ENCODE data around the gene THSD4.
"Not testable (repeated sequence)": the region's sequence is repeated elsewhere in the genome, so short reads cannot be mapped to it uniquely, and the experiment has no call there.

THSD4 gene

DNA sequence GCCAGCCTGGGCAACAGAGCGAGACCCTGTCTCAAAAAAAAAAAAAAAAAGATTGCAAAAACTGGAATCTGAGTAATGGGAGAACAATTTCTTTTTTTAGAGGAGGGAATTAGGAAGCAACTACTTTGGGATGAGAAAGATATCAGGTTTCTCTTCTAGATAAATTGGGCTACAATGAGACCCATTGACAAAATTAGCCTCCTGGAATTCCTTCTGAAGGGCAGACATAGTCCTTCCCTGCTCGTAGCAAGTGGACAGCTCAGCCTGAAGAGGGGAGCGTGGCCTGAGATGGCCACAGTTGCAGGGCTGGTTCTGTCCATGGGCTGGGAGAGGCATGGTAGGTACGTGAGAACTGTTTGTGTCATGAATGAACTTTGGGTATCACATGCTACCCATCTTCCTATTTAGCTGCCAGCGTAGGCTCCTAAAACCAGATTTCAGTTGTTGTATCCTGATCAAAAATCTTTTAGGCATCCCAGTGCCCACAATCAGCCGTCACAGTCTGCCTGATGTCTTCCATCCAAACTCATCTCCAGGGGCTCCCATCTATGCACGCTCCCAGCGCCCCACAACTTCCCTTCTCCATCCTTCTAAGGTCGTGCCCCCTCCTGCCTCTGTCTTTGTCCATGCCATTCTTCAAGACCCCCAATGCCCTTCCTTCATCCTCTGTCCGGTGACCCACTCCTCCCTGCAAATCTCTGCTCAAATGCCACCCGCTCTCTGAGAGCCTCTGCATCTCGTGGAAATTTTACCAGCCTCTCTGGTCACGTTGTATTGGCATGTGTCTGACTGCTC lies 603.0 kb downstream of the THSD4 start:
- DNase-seq (ENCODE audit: low read depth) = no peak
- TF ChIP-seq, protein P1, sequence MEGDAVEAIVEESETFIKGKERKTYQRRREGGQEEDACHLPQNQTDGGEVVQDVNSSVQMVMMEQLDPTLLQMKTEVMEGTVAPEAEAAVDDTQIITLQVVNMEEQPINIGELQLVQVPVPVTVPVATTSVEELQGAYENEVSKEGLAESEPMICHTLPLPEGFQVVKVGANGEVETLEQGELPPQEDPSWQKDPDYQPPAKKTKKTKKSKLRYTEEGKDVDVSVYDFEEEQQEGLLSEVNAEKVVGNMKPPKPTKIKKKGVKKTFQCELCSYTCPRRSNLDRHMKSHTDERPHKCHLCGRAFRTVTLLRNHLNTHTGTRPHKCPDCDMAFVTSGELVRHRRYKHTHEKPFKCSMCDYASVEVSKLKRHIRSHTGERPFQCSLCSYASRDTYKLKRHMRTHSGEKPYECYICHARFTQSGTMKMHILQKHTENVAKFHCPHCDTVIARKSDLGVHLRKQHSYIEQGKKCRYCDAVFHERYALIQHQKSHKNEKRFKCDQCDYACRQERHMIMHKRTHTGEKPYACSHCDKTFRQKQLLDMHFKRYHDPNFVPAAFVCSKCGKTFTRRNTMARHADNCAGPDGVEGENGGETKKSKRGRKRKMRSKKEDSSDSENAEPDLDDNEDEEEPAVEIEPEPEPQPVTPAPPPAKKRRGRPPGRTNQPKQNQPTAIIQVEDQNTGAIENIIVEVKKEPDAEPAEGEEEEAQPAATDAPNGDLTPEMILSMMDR (conservative IDR thresholded peaks at IDR 0.05; ENCODE audit: low read depth, low read length) = no peak
- no peak overlapping the region for H3K4me3 ChIP-seq (ENCODE audit: low read length)

DNA sequence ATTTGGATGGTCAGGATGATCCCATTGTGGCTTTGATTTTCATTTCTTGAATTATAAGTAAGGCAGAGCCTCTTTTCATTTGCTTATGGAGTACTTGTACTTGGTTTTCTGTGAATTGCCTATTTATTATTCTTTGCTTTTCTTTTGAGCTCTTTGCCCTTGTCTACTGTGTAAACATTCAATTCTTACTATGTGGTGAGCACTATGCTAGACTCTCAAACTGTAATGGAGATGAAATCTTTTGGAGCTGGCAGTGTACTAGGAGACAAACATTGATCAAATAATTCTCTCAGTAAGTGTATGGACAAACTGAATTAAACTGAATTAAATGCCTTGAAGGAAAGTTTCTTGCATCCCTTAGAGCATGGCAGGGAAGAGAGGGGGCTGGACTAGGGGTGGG lies 608.1 kb downstream of the THSD4 start:
- TF ChIP-seq, protein P1 (conservative IDR thresholded peaks at IDR 0.05; ENCODE audit: low read depth, low read length) = no peak
- DNase-seq (ENCODE audit: low read depth) = no peak
- H3K4me3 ChIP-seq (ENCODE audit: low read length) = no peak overlapping the region

DNA sequence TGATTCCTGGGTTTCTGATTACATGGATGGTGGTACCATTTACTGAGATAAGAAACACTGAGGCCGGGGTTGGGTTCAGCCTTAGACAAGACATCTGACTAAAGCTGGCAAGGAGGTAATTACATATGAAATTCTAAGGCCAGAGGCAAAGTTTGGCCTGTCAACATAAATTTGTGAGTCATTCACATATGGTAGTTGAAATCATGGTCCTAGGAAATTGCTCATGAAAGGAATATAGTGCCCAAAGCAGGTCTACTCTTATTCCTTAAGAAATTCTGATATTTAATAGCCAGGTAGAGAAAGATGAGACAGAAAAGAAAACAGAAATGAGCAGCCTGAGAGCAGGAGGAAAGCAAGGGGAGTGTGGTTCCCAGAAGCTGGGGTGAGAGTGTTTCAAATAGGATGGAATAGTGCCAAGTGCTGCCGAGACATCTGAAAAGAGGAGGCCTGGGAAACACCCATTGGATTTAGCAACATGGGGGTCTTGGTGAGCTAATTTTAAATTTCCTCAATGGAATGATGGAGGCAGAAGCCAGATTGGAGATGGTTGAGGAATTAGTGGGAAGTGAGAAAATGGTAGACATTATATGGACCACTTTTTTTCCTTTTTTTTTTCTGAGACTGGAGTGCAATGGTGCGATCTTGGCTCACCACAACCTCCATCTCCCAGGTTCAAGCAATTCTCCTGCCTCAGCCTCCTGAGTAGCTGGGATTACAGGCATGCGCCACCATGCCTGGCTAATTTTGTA lies 610.1 kb downstream of the THSD4 start:
- H3K4me3 ChIP-seq (ENCODE audit: low read length); DNase-seq (ENCODE audit: low read depth): not testable (repeated sequence)

DNA sequence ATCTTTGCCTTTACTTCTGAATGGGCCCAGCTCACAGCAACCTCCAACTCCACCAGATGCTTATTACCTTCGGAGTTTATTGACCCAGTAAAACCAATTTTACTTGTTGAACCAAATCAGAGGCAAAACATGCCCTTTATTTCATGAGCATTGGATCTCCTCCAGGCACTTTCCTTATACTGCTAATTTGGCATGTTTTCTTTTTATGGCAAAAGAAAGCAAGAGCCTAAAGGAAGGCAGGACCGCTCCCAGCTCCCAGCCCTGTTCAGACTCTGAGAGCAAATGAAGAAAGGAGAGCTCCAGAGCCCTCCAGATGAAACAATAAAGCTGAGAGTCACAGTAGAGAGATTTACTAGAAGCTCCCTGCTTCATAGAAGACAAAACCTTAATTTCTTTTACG lies 613.6 kb downstream of the THSD4 start:
- H3K4me3 ChIP-seq (ENCODE audit: low read length) = no peak overlapping the region
- TF ChIP-seq, protein P1 (conservative IDR thresholded peaks at IDR 0.05; ENCODE audit: low read depth, low read length) = no peak
- DNase-seq (ENCODE audit: low read depth) = no peak

DNA sequence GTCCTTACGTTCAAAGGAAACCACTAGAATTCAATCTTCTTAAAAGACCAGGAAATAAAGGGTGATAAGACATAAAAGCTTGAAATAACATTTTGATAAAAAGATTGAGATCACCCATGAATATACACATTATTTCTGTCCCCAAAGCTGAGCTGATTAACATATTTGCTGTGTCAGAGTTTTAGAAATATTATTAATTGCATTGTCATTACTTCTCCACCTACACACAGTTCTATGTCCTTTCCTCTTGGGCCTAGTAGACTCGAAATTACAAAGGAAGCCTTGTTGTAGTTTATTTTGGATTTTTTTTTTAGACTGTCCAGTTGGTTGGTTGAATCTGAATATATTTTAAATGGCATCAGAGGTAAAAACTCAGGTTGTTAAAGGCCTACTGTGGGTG lies 614.0 kb downstream of the THSD4 start:
- no peak for DNase-seq (ENCODE audit: low read depth)
- H3K4me3 ChIP-seq (ENCODE audit: low read length) = no peak overlapping the region
- TF ChIP-seq, protein P1 (conservative IDR thresholded peaks at IDR 0.05; ENCODE audit: low read depth, low read length) = no peak

DNA sequence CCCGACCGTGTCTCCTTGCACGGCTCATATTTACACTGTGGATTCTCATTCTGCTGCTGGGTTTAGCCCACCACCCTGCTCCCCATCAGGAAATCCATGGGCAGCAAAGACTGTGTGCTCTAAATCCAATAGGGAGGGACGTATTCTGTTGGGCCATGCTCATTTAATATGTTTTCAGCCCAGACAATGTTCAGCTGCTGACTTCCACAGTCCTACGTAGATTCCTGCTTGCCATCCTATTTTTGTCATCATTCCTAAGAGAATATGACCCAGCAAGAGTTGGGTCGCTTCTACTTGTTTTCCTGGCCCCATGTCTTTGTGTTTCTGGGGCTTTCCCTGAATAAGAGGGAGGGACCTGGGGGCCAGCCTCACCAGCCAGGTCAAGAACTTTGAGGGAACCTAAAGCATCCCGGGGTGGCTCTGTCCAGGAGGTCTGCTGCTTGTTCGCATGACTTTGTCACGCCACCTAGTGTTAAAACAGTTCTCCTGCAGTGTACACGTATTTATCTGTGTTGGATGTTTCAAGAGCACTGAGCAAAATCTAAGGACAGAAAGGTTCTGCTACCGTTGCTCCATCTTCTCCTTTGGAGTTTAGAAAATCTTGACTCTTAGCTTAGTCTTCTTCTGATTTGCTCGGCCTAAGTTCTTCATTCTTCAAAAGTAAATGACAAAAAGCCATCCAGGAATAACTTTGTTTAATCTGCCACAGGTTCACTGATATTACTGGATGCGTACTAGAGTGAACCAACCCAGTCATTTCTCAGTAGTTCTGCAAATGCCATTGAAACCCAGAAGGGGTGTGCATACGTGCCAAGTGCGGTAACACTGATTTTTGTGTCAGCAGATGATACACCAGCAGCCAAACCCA lies 615.2 kb downstream of the THSD4 start:
- peak; percentile 39 for DNase-seq (ENCODE audit: low read depth)
- no peak overlapping the region for H3K4me3 ChIP-seq (ENCODE audit: low read length)
- TF ChIP-seq, protein P1 (conservative IDR thresholded peaks at IDR 0.05; ENCODE audit: low read depth, low read length) = peak; percentile 82

DNA sequence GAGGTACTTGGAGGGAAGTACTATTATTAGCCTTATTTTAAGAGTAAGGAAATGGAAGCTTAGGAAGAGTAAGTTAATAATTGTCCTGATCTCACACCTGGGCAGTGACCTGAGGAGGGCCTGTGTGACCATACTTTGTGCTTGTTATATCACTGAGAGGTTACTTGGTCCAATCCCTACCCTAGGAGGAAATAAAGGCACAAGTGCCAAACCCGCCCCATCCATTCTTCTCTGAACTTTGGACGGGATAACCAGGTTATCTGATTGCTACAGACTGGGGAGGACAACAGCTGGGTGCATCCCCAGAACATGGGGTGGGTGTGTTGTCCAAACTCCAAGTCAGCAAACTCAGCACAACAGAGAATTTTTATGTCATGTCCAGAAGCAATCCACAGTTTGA lies 617.4 kb downstream of the THSD4 start:
- no peak overlapping the region for H3K4me3 ChIP-seq (ENCODE audit: low read length)
- no peak for DNase-seq (ENCODE audit: low read depth)
- TF ChIP-seq, protein P1 (conservative IDR thresholded peaks at IDR 0.05; ENCODE audit: low read depth, low read length) = no peak

All from retinal pigment epithelial cell (primary cell).